DND-41 (cell line): ENCODE results near the gene OVOL2.

Experiments used
- EZH2 ChIP-seq: IDR thresholded peaks from 3 replicates; pipeline ENCODE4 v1.6.1; 2012; ENCODE audit warnings: borderline replicate concordance, low read depth, mild to moderate bottlenecking, moderate library complexity, low read length, inconsistent platforms; ENCODE audit not compliant: severe bottlenecking
- TF ChIP-seq, protein P1 (sequence below): IDR thresholded peaks from 2 replicates; pipeline ENCODE4 v1.5.1; 2012; ENCODE audit warnings: borderline replicate concordance, low read length, moderate library complexity, mild to moderate bottlenecking; ENCODE audit not compliant: poor library complexity, severe bottlenecking; ENCODE audit errors: extremely low read depth

DNA sequence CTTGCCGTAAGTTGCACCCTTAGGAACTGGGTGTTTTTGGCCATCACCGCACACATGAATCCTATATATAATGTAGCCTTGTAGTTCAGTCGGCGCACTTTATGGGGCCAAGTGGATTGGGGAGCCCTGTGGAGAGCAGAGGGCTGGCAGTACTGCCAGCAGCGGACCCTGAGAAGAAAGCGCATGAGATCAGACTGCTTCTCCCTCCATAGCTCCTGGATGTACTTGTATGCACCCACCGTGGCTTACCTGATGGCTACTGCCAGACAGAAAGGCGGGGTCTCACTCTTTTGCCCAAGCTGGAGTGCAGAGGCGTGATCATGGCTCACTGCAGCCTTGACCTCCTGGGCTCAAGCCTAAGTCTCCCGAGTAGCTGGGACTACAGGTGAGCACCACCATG is 32.8 kb upstream of the OVOL2 start:
- TF ChIP-seq, protein P1, sequence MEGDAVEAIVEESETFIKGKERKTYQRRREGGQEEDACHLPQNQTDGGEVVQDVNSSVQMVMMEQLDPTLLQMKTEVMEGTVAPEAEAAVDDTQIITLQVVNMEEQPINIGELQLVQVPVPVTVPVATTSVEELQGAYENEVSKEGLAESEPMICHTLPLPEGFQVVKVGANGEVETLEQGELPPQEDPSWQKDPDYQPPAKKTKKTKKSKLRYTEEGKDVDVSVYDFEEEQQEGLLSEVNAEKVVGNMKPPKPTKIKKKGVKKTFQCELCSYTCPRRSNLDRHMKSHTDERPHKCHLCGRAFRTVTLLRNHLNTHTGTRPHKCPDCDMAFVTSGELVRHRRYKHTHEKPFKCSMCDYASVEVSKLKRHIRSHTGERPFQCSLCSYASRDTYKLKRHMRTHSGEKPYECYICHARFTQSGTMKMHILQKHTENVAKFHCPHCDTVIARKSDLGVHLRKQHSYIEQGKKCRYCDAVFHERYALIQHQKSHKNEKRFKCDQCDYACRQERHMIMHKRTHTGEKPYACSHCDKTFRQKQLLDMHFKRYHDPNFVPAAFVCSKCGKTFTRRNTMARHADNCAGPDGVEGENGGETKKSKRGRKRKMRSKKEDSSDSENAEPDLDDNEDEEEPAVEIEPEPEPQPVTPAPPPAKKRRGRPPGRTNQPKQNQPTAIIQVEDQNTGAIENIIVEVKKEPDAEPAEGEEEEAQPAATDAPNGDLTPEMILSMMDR: no peak
- no peak for TF ChIP-seq EZH2
